ENCODE results near the gene CLEC20A. TPM values are rescaled to one million over a fixed set of nuclear protein-coding genes. Genes with fewer than 3 reads are reported as not detected.

CLEC20A gene
- total RNA-seq, 4 donors from 2014 or later = not detected

GRCh38 chr1:178530502-178530901 lies 33.7 kb upstream of the CLEC20A start:
- Histone ChIP-seq H3K27ac (no peak overlapping the region), H3K4me3 (no peak overlapping the region), H3K9me3 (no peaks in the 10 kb centered on the region), H3K4me1 (no peaks in the 10 kb centered on the region), H3K36me3 (no peaks in the 10 kb centered on the region), H3K27me3 (no peaks in the 10 kb centered on the region)
- no peak for TF ChIP-seq POLR2A (IDR thresholded peaks at IDR 0.05)
- no peak for TF ChIP-seq CTCF (IDR thresholded peaks at IDR 0.05)
- intact Hi-C loops (cut with DNase I; ENCODE audit: low total_unique reads) = loop anchor here (5.0 kb wide), 1 partner anchor 477 kb away; no protein-coding TSS in a partner anchor
- DNase-seq = no peak

- Histone ChIP-seq H3K27me3 (no peaks in the 10 kb centered on the region), H3K27ac (no peak overlapping the region), H3K4me3 (no peak overlapping the region), H3K4me1 (no peaks in the 10 kb centered on the region), H3K36me3 (no peaks in the 10 kb centered on the region), H3K9me3 (no peaks in the 10 kb centered on the region)
- TF ChIP-seq CTCF (IDR thresholded peaks at IDR 0.05) (no peak), POLR2A (IDR thresholded peaks at IDR 0.05) (no peak)
- DNase-seq = no peak
- intact Hi-C loops (cut with DNase I; ENCODE audit: low total_unique reads) = loop anchor here (5.0 kb wide), 1 partner anchor 477 kb away; no protein-coding TSS in a partner anchor
Measured at GRCh38 chr1:178530037-178530402, 33.3 kb upstream of the CLEC20A start.

DNA sequence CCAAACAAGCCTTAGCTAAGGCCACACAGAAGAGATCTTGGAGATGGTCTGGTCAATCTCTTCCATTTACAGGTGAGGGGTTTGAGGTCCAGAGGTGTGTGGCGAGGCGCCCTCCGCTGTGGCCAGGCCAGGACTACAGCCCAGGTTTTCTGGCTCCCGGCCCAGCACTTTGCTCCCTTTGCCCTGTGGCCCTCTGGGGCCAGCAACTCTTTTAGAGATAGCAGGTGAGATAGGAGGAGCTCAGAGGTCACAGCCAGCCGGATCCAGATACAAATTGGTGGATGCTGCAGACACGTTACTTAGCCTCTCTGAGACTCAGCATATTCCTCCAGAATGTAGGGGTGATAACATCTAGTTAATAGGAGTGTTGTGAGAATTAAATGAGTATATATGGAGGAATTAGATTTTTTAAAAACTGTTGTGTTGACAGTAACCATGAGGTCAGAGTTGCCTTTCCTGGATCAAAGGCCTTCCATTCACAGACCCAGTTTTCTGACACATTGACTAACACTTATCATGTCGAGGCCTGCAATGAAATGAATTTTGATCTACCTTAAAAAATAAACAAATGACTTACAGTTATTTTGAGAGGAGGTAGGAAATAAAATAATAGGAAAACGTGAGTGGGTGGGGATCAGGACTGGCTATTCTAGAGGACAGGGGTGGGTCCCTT lies 32.7 kb upstream of the CLEC20A start:
- DNase-seq = no peak
- intact Hi-C loops (cut with DNase I; ENCODE audit: low total_unique reads) = loop anchor here (5.0 kb wide), 1 partner anchor 478 kb away; no protein-coding TSS in a partner anchor
- H3K4me3 ChIP-seq = no peak overlapping the region
- H3K4me1 ChIP-seq = no peaks in the 10 kb centered on the region
- H3K36me3 ChIP-seq = no peaks in the 10 kb centered on the region
- H3K27ac ChIP-seq = no peak overlapping the region
- no peaks in the 10 kb centered on the region for H3K9me3 ChIP-seq
- no peaks in the 10 kb centered on the region for H3K27me3 ChIP-seq
- TF ChIP-seq POLR2A (IDR thresholded peaks at IDR 0.05) = no peak
- TF ChIP-seq CTCF (IDR thresholded peaks at IDR 0.05) = no peak

DNA sequence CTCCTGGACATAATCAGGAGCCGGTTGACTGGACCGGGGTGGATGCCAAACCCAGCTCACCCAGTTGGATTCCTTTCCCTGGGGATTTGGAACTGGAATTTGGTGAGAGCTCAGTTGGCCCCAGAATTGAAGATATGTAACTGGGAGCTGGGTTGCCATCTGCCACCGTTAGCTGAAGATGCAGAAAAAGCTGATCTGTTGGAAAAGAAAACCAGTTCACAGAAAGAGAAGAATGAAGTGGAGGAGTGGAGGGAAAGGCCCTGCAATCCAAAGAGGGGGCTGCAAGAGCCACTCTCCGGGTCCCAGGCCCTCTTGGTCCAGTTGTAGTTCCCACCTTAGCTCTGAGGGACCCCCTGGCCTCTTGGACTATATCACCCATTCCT lies 32.2 kb upstream of the CLEC20A start:
- no peaks in the 10 kb centered on the region for H3K36me3 ChIP-seq
- H3K27me3 ChIP-seq = no peaks in the 10 kb centered on the region
- no peaks in the 10 kb centered on the region for H3K4me1 ChIP-seq
- intact Hi-C loops (cut with DNase I; ENCODE audit: low total_unique reads) = no loop called here
- DNase-seq = no peak
- H3K4me3 ChIP-seq = no peak overlapping the region
- no peak overlapping the region for H3K27ac ChIP-seq
- no peaks in the 10 kb centered on the region for H3K9me3 ChIP-seq
- TF ChIP-seq POLR2A (IDR thresholded peaks at IDR 0.05) (no peak), CTCF (IDR thresholded peaks at IDR 0.05) (no peak)

DNA sequence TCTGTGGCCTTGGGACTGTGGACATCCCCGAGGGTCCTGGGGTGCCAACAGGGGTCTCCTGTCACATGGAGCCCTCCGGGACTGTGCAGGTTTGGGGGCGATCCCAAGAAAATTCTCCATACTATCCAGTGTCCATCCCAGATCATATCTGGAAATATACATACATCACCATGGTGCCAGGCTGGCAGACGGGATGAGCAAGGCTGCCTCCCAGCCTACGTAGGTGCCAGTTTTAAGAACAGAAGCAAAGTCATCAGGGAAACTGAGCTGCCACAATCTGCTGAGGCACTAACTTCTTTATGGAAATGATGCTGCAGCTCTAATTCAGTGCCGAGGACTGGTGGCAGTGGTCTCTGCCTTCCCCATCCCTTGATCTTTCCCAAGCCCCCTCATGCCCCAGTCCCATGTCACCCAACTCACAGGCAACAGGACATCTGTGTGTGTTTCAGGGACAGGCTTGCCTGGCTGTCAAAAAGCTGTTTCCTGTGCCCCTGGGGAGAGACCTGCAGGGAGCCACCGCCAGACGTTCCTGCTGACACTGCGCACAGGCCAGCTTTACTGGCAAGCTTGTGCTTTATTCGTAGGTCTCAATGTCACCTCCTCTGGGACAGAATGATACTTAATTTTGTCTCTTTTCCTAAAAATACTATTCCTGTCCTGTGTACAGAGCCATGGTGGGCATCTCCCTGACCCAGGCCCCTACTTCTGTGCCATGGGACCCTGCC lies 31.6 kb upstream of the CLEC20A start:
- Histone ChIP-seq H3K9me3 (no peaks in the 10 kb centered on the region), H3K4me3 (no peak overlapping the region), H3K27ac (no peak overlapping the region), H3K27me3 (no peaks in the 10 kb centered on the region), H3K4me1 (no peaks in the 10 kb centered on the region), H3K36me3 (no peaks in the 10 kb centered on the region)
- DNase-seq = no peak
- TF ChIP-seq CTCF (IDR thresholded peaks at IDR 0.05) (no peak), POLR2A (IDR thresholded peaks at IDR 0.05) (no peak)
- intact Hi-C loops (cut with DNase I; ENCODE audit: low total_unique reads) = no loop called here

Measured in uterus (tissue), 4 donors.